Effector CD8-positive, alpha-beta T cell (primary cell): Measurements from ENCODE around the gene U2AF2.
"Not testable (repeated sequence)": the region's sequence is repeated elsewhere in the genome, so short reads cannot be mapped to it uniquely, and the experiment has no call there.

Experiments
- DNase-seq: peaks from one replicate; lab custom pipeline; 2025; lab: John Stamatoyannopoulos, UW

Gene U2AF2

DNA sequence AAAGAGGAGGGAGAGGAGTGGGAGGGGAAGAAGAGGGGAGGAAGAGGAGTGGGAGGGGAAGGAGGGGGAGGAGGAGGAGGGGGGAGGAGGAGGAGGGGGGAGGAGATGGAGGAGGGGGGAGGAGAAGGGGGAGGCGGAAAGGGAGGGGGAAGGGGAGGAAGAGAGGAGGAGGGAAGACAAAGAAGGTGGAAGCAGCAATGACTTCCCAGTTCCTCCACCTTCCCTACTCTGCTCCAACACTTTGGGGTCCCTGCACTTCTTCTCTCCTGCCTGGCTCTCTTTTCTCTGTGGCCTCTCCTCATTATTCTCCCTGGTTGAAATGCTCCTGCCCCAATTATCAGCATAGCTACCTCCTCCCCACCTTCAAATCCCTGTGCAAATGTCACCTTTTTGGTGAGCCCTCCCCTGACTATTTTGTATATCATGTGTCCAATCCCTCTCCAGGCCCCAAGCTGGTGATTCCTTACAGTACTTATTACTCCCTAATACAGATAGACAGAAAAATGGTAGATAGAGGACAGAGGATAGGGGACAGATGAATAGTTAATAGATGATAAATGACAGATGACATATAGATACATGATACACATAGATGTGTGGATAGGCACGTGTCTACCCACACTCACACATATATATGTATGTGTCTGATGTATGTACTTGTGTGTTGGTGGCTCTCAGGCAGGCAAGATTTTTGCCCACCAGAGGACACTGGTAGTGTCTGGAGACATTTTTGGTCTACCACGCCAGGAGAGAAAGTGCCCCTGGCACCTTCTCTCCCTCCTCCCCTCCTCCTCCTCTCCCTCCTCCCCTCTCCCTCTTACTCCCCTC is 58.2 kb downstream of the U2AF2 start:
- DNase-seq = no peak

DNA sequence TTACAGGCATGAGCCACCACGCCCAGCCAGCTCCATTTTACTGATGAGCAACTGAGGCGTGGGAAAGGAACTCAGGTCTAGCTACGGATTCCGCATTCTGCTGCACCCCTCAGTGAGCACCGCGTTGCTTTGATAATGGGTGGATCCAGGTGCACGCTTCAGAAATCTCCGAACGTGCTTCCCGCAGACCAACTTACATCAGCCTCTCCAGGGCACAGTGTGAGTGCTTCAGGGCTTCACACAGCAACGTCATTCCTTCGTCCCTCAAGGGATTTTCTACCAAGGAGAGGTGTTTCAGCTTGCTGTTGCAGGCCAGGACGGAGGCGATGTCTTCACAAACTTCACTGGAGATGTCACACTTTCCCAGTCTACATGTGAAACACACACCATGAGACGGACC is 61.7 kb downstream of the U2AF2 start:
- DNase-seq = no peak

DNA sequence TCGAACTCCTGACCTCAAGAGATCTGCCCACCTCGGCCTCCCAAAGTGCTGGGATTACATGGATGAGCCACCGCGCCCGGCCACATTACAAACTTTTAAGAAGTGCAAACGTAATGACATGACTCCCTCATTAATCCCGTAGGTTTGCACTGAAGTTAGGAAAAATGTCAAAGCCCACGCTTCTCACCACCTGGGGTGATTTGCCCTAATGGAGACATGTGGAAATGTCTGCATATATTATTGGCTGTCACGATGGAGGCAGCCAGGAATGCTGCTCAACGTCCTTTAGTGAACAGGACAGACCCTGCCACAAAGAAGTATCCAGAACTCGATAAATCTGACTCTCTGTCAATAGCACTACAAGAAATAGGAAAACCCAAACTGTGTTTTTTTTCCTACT is 62.4 kb downstream of the U2AF2 start:
- DNase-seq = no peak

DNA sequence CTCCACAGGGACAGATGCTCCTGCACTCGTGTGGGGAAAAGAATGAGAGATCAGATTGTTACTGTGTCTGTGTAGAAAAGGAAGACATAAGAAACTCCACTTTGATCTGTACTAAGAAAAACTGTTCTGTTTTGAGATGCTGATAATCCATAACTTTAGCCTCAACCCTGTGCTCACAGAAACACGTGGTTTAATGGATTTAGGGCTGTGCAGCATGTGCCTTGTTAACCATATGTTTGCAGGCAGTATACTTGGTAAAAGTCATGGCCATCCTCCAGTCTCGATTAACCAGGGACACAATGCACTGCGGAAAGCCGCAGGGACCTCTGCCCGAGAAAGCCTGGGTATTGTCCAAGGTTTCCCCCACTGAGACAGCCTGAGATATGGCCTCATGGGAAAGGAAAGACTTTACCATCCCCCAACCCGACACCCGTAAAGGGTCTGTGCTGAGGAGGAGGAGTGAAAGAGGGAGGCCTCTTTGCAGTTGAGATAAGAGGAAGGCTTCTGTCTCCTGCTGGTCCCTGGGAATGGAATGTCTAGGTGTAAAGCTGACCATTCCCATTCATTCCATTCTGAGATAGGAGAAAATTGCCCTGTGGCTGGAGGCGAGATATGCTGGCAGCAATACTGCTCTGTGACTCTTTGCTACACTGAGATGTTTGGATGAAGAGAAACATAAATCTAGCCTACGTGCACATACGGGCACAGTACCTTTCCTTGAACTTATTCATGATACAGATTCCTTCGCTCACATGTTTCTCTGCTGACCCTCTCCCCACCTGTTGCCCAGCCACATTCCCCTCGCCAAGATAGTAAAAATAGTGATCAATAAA is 63.3 kb downstream of the U2AF2 start:
- DNase-seq = not testable (repeated sequence)

DNA sequence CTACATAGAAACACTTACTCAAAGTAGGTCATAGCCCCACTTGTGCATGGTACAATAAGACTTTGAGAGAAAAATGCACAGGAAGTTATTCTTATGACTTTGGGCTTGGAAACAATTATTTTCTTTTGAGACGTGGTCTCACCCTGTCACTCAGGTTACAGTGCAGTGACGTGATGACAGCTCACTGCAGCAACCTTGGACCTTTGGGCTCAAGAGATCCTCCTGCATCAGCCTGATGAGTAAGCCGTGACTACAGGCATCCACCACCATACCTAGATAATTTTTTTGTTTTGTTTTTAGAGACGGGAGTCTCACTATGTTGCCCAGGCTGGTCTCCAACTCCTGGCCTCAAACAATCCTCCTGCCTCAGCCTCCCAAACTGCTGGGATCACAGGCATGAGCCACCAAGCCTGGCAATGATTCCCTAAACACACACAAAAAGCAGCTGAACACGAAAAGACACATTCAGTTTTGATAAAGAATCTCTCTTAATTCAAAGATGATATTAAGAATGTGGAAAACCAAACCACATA is 65.4 kb downstream of the U2AF2 start:
- no peak for DNase-seq

DNA sequence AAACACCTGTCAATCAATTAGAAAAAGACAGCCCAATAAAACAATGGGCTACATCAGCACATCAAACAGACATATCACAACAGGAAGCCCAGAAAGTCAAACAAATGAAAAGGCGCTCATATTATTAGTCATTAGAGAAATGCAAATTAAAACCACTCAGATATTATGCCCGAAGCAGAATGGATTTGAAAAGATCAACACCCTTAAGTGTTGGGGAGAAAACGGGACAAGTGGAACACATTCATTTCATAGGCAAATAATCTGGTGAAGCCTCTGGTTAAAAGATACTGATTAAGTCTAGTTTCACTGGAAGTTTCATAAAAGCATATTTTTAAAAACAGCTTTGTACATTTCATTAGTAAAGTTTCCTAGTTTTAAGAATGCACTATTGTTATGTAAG is 66.0 kb downstream of the U2AF2 start:
- DNase-seq = no peak

DNA sequence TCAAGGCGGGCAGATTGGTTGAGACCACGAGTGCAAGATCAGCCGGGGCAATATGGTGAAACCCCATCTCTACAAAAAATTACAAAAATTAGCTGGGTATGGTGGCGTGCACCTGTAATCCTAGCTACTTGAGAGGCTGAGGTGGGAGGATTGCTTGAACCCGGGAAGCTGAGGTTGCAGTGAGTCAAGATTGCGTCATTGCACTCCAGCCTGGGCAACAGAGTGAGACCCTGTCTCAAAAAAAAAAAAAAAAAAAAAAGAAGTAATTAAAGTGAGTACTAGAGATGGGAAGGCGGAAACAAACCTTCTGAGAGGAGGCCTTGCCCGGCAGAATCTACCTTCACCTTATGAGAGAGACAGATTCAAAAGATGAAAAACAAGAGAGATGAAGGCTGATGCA is 68.7 kb downstream of the U2AF2 start:
- DNase-seq = no peak
